SKM-1 (cell line): Measurements from ENCODE around the gene DISP3.

Experiments used
- DNase-seq: peaks from one replicate; lab custom pipeline; 2025; ENCODE audit not compliant: unreplicated experiment; lab: John Stamatoyannopoulos, UW

Gene DISP3

DNA sequence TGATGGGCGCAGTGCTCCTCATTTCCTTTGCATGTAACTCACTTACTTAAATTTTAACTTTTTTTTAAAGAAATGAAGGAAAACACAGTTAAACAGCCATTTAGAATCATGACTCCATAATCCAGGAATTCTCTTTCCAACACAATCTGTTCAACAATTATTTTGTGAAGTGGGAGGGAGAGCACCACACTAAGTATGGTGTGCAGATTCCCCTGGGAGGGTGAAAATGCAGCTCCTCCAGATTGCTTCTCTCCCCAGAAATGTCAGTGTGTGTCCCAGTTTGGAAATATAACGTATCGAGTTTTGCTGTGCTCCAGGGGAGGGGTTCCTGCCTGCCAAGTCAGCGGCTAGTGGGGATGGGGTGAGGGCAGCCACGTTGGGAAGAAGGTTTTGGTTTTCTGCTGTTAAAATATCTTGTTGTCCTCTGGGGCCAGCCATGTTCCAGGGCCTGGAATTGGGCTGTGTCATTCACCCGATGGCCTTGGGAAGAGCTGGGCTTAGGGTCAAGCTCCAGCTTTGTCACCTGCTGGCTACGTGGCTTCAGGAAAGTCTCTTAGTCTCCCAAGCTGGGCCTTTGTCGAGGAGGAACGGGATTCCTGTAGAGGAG, 17.3 kb upstream of the DISP3 start:
- DNase-seq = no peak

DNA sequence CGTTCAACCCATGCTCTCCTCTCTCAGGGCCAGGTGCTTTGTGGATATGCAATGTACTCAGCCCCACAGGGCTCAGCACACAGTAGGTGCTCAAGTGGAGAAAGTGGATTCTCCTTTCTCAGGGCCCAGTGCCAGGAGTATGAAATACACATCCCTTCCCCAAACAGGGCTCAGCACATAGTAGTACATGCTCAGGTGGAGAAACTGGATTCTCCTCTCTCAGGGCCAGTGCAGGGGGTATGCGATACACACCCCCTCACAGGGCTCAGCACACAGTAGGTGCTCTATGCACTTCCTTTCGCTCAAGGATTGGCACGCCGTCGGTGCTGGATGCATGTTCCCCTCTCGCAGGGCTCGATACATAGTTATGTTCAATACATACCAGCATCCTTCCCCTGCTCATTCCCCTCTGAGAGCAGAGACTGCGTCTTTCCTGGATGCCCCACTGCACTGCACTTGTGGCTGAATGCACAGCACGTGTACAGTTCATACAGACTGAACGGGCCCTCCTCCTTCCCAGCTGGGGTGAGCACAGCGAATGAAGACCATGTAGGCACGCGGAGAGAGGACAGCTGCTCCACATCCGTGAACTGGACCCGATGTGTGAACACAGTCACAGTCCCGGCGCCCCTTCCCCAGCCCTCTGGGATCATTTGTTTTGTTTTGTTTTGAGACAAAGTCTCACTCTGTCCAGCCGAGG, 16.6 kb upstream of the DISP3 start:
- DNase-seq = no peak

DNA sequence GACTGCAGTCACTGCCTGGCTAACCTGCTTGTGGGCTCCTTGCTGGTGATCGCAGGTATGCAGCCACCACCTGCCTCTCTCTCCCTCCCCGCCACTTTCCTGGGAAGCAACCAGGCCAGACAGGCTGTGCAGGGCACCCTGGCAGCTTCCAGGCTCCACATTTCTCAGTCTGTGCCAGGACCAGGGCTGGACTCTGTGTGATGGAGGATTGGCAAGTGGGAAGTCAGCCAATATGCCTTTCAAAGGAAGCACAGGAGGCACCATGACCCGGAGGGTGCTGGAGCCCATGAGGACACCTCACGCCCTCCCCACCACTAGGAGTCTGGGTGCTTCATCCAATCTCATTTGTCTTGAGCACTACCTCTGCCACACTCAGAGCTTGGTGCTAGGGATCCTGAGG, 15.8 kb upstream of the DISP3 start:
- DNase-seq = no peak

DNA sequence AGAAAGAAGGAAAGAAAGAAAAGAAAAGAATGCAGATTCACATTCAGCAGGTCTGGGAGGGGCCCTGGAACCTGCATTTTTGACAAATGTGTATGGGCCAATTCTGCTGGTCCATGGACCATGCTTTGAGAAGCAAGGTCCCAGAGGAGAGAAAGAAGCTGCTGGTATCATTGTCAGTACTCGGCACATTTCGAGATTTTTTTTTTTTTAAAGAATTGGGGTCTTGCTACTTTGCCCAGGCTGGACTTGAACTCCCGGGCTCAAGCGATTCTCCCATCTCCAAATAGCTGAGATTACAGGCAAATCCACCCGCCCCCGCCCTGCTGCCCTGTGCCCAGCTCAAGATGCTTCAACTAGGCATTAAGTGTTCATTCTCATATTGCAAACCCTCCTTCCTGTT, 13.6 kb upstream of the DISP3 start:
- DNase-seq = no peak

DNA sequence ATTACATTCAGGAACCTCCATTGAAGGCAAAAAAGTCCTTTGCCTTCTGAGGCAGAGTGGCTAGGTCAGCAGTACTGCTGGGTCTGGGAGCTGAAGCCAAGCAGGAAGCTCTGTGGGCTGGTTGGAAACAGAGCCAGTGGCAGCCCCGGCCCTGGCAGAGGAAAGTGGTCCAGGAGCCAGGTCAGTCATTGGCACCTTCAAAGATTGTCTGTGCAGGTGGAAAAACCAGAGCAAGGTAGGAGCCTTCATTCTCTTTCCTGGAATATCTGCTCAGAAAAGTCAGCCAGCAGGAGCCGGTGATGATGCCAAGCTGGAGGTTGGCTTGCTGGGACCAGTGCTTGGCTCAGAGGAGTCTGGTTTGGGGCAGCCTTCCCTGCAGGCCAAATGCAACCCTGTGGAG, 12.5 kb upstream of the DISP3 start:
- DNase-seq = no peak

DNA sequence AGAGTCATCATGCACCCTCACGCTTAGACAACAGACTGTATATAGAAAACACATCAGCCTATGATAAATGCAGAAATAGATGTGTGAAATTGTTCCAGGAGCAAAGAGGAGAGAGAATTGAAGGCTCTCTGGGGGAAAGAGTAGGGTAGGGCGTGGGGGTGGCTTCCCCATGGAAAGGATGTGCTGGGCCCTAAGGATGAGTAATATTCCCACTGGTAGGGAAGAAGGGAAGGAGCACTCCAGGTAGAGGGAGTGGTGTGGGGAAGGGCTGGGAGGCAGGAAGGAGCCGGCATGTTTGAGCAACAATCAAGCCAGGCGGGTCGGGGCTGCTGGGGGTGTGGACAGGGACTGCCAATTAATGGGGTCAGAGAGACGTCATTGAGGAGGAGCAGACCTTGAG, 10.1 kb upstream of the DISP3 start:
- no peak for DNase-seq

DNA sequence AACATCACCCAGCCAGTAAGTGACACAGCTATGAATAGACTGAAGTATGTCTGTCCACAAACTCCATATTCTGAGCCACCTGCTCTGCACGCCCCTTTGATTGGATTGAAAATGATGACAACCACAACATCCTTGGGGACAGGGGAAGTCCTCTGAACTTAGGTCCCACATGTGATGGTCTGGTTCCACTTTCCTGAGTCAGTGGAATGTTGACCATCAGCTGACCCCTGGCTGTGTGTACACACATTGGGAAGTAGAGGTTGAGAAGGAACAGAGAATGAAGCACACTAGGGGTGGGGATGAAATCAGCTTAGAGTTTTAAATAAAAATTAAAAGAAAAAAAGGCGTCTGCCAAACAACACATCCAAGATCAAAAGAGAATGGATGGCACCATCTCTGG, 8.0 kb upstream of the DISP3 start:
- no peak for DNase-seq

DNA sequence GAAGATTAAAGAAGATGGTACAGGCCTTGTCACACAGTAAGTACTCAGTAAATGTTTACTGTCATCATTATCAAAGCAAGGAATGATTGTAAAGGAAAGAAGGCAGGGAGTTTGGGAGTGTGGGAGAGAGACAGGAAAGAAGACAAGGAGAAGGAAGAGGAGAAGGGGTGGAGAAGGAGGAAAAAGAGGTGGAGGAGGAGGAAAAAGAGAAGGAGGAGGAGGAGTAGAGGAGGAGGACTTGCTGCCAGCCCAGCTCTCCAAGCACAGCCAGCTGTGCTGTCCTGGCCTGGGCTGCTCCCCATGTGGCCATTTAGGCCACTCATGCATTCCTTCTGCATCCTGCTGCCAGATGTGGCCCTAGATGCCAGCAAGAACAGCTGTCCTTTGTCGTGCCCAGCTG, 7.5 kb upstream of the DISP3 start:
- no peak for DNase-seq

DNA sequence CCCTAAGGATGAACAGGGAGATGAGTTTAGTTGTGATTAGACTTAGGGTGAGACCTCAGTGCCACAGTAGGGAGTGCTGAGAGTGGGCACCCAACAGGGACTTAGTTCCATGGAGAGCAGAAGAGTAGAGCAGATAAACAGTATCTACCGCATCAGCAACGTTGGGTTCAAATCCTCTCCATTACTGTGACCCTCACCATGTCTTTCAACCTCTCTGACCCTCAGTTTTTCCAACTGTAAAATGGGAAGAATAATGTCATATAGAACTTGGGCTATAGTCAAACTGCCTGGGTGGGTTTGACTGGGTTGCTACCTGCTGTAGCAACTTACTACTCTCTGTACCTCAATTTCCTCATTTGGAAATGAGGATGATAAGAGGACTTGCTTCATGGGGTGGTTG, 6.7 kb upstream of the DISP3 start:
- DNase-seq = no peak

DNA sequence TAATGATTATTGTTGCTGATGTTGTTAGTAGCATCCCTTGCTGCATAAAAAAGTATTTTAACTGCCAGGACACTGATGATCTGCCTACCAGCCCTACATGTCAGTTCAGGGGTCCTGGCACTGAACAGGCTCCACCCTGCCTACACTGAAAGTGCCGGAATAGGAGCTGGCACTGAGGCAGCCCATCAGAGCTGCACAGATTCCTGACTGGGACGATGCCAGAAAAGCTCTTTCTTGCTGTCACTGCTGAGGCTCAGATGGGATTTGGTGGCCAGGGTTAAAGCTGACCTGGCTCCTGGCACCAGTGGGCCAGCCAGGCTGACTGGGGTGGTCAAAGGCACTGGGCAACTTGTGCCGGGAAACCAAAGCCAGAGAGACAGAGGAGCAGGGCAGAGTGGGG, 6.2 kb upstream of the DISP3 start:
- DNase-seq = no peak

DNA sequence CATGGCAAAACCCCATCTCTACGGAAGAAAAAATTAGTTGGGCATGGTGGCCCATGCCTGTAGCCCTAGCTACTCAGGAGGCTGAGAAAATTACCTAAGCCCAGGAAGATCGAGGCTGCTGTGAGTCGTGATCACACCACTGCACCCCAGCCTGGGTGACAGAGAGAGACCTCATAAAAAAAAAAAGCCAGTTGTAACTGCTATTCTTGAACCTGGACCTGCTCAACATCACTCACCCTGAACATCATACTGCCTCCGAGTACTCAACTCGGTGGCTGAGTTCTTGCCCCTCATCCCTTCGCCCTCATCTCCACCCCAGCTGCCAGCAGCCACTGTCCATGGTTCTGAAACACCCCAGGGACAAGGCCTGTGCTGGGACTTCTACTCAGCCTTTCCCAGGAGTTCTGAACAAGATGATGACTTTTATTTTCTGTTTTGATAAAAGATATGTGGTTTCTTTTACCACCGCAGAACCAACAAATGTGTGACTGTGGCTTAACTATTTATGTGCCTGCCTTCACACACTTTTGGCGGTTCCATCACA, 5.4 kb upstream of the DISP3 start:
- DNase-seq = no peak

DNA sequence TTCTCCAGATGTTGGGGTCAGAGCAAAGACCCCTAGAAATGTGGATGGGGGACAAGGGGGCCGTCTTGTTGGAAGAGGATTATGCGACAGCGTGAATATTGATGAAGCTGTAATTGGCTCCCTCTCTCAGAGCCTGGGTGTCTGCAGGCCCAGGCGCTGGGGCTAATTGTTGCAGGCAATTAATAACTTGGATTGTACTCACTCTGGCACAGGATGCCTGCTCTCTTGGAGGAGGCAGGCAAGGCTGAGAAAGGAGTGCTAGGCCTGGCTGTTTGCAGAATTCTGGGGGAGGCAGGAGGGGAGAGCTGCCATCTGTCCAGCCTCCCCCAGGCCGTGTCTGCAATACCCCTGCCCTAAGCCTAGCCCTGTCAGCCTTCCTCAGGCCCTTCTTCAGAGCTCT, 4.1 kb upstream of the DISP3 start:
- DNase-seq = no peak

DNA sequence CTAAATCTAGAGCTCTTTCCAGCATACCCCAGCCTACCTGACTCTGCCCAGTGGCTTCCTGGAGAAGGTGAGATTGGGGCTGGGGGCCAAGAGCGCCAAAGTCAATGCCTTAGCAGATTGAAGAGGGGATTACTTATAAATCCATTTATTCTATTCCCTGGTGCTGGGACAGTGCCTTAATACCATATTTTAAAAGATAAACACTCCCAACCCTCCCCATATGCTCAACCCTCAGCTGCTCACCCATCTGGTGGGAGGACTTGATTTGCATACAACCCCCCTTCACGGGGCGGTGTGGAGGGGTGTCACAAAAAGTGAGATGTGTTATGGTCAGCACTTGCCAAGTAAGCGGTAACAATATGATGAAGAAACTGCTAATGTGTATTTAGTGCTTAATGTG, 3.2 kb upstream of the DISP3 start:
- no peak for DNase-seq

DNA sequence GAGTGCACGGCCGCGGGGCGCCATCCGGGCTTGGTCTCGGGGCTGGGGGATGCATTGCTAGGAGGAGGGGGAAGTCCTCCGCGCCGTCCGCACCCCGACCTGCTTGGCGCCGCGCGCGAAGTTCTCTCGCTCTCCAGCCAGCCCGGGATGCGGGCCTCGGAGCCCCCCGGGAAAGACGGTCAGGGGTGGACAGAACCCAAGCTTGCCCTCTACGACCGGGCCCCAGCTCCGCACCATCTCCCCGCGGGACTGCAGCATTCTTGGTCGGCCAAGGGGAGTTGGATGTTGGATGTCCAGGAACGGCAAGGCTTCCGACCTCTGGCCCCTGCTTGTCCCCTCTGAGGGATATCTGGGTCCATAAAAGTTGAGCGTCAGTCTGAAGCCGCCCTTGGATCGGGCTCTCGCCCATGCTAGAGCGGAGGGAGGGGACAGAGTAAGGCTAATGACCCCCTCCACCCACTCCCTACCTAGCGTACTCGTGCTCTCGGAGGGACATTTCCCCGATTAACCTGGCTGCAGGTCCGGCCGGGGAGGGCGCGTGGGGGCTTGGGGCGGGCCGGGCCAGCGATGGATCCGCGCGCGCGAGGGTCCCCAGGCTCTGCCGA, 522 bp downstream of the DISP3 start:
- no peak for DNase-seq

DNA sequence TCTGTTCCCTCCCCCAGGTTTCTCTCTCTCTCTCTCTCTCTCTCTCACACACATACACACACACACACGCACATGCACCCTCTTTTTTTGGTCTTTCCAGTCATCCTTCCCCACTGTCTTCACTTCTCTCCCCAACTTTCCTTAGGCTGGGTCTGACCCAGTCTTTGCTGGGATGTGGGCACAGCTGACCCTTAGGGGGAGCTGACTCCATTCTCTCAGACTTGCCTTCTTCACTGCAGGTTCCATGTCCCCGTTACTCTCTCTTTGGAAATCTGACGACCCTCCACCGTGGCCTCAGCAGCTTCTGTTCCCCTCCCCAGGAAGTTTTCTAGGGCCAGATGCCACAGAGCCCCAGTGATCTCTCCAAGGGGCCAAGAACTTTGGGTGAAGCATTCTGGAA, 2.1 kb downstream of the DISP3 start:
- no peak for DNase-seq

DNA sequence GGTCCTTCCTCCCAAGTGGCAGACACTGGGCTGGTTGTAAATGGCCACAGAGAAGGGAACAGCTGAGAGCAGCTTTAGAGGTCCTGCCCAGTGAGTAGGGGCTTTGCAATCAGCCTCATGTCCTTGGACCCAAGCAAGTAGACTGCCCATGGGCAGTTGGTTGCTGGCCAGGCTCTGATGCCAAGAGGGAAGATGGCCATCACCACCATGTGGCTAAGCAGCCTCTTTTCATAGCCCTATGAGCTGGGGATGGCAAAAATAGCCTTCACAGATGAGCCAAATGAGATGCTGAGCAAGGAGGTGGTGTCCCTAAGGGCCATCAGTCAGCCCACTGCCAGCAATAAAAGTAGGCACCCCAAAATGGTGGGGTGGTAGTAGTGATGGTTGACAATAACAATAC, 3.2 kb downstream of the DISP3 start:
- DNase-seq = no peak

DNA sequence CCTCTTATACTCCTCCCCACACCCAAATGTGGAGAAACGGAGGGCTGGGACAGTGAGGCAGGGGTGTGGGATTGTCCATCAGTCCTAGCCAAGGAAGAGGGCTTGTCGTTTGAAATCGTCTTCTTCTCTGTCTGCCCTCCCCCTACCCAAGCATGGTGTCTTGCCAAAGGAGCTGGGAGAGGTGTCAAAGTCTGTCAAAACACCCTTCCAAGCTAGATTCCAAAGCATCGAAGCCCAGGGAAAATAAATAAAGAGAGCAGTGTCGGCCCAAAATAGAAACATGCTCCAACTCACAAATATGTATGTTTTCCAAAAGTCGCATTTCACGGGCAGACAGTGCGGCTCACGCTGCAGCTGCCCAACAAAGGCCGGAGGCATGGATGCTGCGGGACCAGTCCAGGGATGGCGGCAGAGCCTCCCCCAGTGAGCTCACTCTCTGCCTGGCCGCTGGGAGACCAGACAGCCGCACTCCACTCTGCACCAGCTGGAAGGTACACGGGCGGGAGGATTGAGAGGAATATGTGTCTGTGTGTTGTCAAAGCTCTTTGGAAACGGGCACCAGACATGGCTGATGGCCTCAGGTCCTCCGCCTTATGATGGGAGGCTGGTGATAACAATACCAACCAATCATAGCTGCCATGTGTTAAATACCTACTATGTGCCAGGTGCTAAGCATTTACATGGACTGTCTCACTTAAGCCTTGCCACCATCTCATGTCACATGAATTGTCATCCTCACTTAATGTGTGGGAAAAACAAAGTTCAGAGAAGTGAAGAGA, 3.9 kb downstream of the DISP3 start:
- DNase-seq = no peak

DNA sequence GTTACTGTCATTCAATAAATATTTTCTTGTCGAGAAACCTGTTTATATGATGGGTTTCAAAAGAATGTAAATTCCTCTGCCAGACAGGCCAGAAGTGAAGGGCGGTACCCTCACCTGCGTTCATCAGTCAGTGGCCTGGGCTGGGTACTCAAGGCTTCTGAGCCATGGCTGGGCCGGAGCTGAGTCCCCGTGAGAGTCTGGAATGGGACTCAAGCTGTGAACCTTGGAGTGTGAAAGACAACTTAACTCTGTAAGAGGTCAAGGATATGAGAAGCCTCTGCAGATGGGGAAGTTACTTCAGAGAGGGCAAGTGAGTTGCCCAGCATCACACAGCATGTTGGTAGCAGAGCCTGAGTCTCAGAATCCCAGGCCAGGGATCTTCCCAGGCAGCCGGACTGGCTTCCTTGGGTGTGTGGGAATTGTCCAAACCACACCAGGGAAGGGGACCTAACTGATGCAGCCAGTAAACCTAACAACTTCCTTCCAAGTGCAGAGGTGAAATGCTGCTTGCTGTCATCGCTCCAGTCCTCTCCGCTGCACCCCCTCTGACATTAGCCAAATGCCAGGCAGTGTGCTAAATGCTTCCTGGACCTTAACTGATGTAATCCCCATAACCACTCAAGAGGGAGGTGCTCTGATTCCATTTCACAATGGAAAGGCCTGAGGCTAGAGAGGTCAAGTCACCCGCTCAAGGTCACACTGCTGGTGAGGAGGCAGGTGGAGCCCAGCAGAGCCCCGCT, 4.8 kb downstream of the DISP3 start:
- DNase-seq = no peak

DNA sequence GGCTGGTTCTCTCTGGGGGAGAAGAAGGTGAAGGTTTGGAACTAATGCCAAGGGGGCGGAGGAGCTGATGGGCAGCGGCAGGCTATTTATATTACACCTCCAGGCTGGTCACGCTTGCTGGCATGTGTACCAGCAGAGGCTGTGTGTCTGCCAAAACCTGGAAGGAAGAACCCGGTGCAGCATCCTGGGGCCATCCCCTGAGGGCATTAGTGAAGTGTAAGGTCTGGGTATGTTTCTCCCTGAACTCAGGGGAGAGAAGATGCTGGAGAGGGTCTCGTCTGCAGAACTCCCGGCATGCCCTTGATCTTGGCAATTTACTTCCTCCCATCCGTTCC, 5.3 kb downstream of the DISP3 start:
- DNase-seq = no peak

DNA sequence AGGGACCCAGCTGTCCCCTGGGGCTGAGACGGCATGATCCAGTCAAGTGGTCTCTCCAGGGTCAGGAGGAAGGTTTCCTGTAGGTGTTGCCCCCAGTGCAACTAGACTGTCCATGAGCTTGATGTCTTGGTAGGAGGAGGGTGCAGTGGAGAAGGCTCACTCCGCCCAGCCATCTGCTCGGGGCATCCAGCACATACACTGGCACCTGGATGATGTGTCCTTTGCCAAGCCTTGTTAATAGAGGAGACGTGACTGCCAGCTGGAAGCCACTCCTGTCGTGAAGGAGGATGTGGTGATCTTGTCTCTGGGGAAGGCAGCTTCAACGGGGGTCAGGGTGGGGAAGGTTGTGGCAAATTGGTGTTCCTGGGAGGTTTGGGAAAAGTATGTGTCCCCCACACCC, 6.2 kb downstream of the DISP3 start:
- no peak for DNase-seq
